ENCODE data around the gene TTC13.
A peak's percentile ranks its signal among the peaks of the same experiment; 100 is the strongest.
"Not testable (repeated sequence)": the region's sequence is repeated elsewhere in the genome, so short reads cannot be mapped to it uniquely, and the experiment has no call there.

The TTC13 gene

GRCh38 chr1:230978491-230979388 is at the start of gene TTC13, which contains the start of gene ARV1:
Gene TTC13 (minus strand): TSS chr1:230978861. CDS start chr1:230978830, 31 bp downstream.
Gene ARV1 (plus strand): TSS chr1:230979094. CDS start chr1:230979106, 12 bp downstream.
- DNase-seq (ENCODE audit: low read depth in 2 of 2), result peak; percentile 85 to 88

GRCh38 chr1:231027971-231028370 is 49.3 kb upstream of the TTC13 start:
- DNase-seq (ENCODE audit: low read depth in 2 of 2), result no peak

- DNase-seq (ENCODE audit: low read depth in 2 of 2), result no peak
Observed at GRCh38 chr1:231027136-231027925, 48.7 kb upstream of the TTC13 start.

GRCh38 chr1:231026576-231026975 is 47.9 kb upstream of the TTC13 start:
- DNase-seq (ENCODE audit: low read depth in 2 of 2), result no peak

GRCh38 chr1:231023150-231023549 is 44.5 kb upstream of the TTC13 start:
- no peak for DNase-seq (ENCODE audit: low read depth in 2 of 2)

- DNase-seq (ENCODE audit: low read depth in 2 of 2), result not testable (repeated sequence)
Observed at GRCh38 chr1:231022543-231022942, 43.9 kb upstream of the TTC13 start.

GRCh38 chr1:231021540-231022031 is 42.9 kb upstream of the TTC13 start:
- DNase-seq (ENCODE audit: low read depth in 2 of 2), result no peak

GRCh38 chr1:231020816-231021215 is 42.2 kb upstream of the TTC13 start:
- no peak for DNase-seq (ENCODE audit: low read depth in 2 of 2)

- no peak for DNase-seq (ENCODE audit: low read depth in 2 of 2)
Observed at GRCh38 chr1:231020139-231020601, 41.5 kb upstream of the TTC13 start.

- no peak for DNase-seq (ENCODE audit: low read depth in 2 of 2)
Observed at GRCh38 chr1:231019711-231020110, 41.0 kb upstream of the TTC13 start.

GRCh38 chr1:231016966-231017365 is 38.3 kb upstream of the TTC13 start:
- DNase-seq (ENCODE audit: low read depth in 2 of 2), result no peak

GRCh38 chr1:231016234-231016633 is 37.6 kb upstream of the TTC13 start:
- DNase-seq (ENCODE audit: low read depth in 2 of 2), result no peak

GRCh38 chr1:231013391-231014015 is 34.8 kb upstream of the TTC13 start:
- DNase-seq (ENCODE audit: low read depth in 2 of 2), result no peak

- DNase-seq (ENCODE audit: low read depth in 2 of 2), result no peak
Observed at GRCh38 chr1:231011963-231012362, 33.3 kb upstream of the TTC13 start.

GRCh38 chr1:231011360-231011759 is 32.7 kb upstream of the TTC13 start:
- no peak for DNase-seq (ENCODE audit: low read depth in 2 of 2)

GRCh38 chr1:231007535-231007934 is 28.9 kb upstream of the TTC13 start:
- not testable (repeated sequence) for DNase-seq (ENCODE audit: low read depth in 2 of 2)

- no peak for DNase-seq (ENCODE audit: low read depth in 2 of 2)
Observed at GRCh38 chr1:231001892-231002291, 23.2 kb upstream of the TTC13 start.

- DNase-seq (ENCODE audit: low read depth in 2 of 2), result no peak
Observed at GRCh38 chr1:231000639-231001038, 22.0 kb upstream of the TTC13 start.

GRCh38 chr1:231000201-231000600 is 21.5 kb upstream of the TTC13 start:
- DNase-seq (ENCODE audit: low read depth in 2 of 2), result no peak

- no peak for DNase-seq (ENCODE audit: low read depth in 2 of 2)
Observed at GRCh38 chr1:230994860-230995259, 16.2 kb upstream of the TTC13 start.

GRCh38 chr1:230992100-230992774 is 13.6 kb upstream of the TTC13 start:
- no peak for DNase-seq (ENCODE audit: low read depth in 2 of 2)

Data from fibroblast of skin of left biceps (primary cell).